Natural killer cell (primary cell): Measurements from ENCODE around the gene PLEKHA1. TPM values are rescaled to one million over a fixed set of nuclear protein-coding genes. Genes with fewer than 3 reads are reported as not detected.

Source experiments
- ATAC-seq, 3 donors: fragments of 150-1000 bp in 2 of 3; fragments of 200-7000 bp in 1 of 3; cut with Tn5 transposase; 1 replicate in 1 of 3; 2 replicates in 2 of 3; pipeline ENCODE4 v1.10.0; 2021; ENCODE audit warnings: mild to moderate bottlenecking in 2 of 3, moderate library complexity in 2 of 3
- DNase-seq, 2 donors: peaks; one replicate each; pipeline versions ENCODE4 v3.0.0 to v3.0.0-alpha.2; 2013 to 2021; ENCODE audit warnings: mixed read lengths in 1 of 2
- H3K27ac ChIP-seq: one replicate; pipeline ENCODE4 v1.5.1; 2013; ENCODE audit warnings: mild to moderate bottlenecking, low read length
- H3K27me3 ChIP-seq: one replicate; pipeline ENCODE4 v1.6.1; 2013; ENCODE audit warnings: low read length; ENCODE audit not compliant: control insufficient read depth, insufficient read depth
- H3K36me3 ChIP-seq: one replicate; pipeline ENCODE4 v1.6.1; 2013; ENCODE audit warnings: low read length; ENCODE audit not compliant: control insufficient read depth, insufficient read depth
- H3K4me1 ChIP-seq: one replicate; pipeline ENCODE4 v1.6.1; 2013; ENCODE audit warnings: low read length; ENCODE audit not compliant: control insufficient read depth, insufficient read depth
- H3K4me3 ChIP-seq: one replicate; pipeline ENCODE4 v1.5.1; 2013; ENCODE audit warnings: low read length
- H3K9me3 ChIP-seq: one replicate; pipeline ENCODE4 v1.6.1; 2013; ENCODE audit warnings: low read length; ENCODE audit not compliant: control insufficient read depth, insufficient read depth
- H3K27ac Mint-ChIP-seq, 2 donors: one replicate each; pipeline ENCODE4 v1.8.0; 2022; ENCODE audit warnings: mild to moderate bottlenecking in 2 of 2, mixed read lengths in 2 of 2, moderate library complexity in 1 of 2
- H3K27me3 Mint-ChIP-seq, 2 donors: one replicate each; pipeline ENCODE4 v1.8.0; 2022; ENCODE audit warnings: low read depth in 2 of 2, mixed read lengths in 2 of 2
- H3K36me3 Mint-ChIP-seq: one replicate; pipeline ENCODE4 v1.8.0; 2022; ENCODE audit warnings: mixed read lengths
- H3K4me1 Mint-ChIP-seq, 2 donors: one replicate each; pipeline ENCODE4 v1.8.0; 2022; ENCODE audit warnings: mixed read lengths in 2 of 2
- H3K4me3 Mint-ChIP-seq: one replicate; pipeline ENCODE4 v1.8.0; 2022; ENCODE audit warnings: mild to moderate bottlenecking, moderate library complexity, mixed read lengths
- H3K9me3 Mint-ChIP-seq, 2 donors: one replicate each; pipeline ENCODE4 v1.8.0; 2022; ENCODE audit warnings: mixed read lengths in 2 of 2
- WGBS: methylation state at CpG from one replicate; pipeline ENCODE4 v1.1.7; 2013; ENCODE audit warnings: missing lambda C conversion rate; ENCODE audit not compliant: insufficient coverage; 5-methylcytosine and 5-hydroxymethylcytosine counted together
- intact Hi-C: fragments of 100-400 bp; cut with micrococcal nuclease; formaldehyde crosslinking; loops from one replicate; pipeline ENCODE4 v1.14.2; 2022
- total RNA-seq, 4 donors: library from RNA; stranded (reverse); fragments of 120-200 nt in 1 of 4; gene quantifications; one replicate each; pipeline versions ENCODE4 v1.2.3 to v1.2.4, GENCODE V29; 2013 to 2022
- TF ChIP-seq, protein P1 (sequence below): fragments of 200-600 bp; IDR thresholded peaks from one replicate; pipeline ENCODE4 v1.8.0; 2022; ENCODE audit warnings: antibody characterized with exemption

Gene PLEKHA1
- total RNA-seq, 3 donors from 2014 or later (not counting 1 experiment from before 2014, with no cell fraction given), result 45.9 to 64.6 (median 56.1) TPM

- H3K36me3 Mint-ChIP-seq, result peaks cover 9% of the 10 kb centered on the region
- ATAC-seq (no peak), DNase-seq (peak in 1 of 2 donors; percentile 25)
- H3K27me3 ChIP-seq, result no peaks in the 10 kb centered on the region
- H3K4me1 ChIP-seq, result peaks cover 39% of the 10 kb centered on the region
- H3K27ac Mint-ChIP-seq, result peak overlapping the region; percentile 83 to 96
- no peak overlapping the region for H3K4me3 ChIP-seq
- intact Hi-C loops, result no loop called here
- TF ChIP-seq, protein P1, sequence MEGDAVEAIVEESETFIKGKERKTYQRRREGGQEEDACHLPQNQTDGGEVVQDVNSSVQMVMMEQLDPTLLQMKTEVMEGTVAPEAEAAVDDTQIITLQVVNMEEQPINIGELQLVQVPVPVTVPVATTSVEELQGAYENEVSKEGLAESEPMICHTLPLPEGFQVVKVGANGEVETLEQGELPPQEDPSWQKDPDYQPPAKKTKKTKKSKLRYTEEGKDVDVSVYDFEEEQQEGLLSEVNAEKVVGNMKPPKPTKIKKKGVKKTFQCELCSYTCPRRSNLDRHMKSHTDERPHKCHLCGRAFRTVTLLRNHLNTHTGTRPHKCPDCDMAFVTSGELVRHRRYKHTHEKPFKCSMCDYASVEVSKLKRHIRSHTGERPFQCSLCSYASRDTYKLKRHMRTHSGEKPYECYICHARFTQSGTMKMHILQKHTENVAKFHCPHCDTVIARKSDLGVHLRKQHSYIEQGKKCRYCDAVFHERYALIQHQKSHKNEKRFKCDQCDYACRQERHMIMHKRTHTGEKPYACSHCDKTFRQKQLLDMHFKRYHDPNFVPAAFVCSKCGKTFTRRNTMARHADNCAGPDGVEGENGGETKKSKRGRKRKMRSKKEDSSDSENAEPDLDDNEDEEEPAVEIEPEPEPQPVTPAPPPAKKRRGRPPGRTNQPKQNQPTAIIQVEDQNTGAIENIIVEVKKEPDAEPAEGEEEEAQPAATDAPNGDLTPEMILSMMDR, result no peak
- H3K4me3 Mint-ChIP-seq, result peak overlapping the region; percentile 68
- H3K27ac ChIP-seq, result peak overlapping the region; percentile 60
- H3K9me3 ChIP-seq, result no peaks in the 10 kb centered on the region
- peaks cover 6% of the 10 kb centered on the region for H3K36me3 ChIP-seq
- H3K9me3 Mint-ChIP-seq, result no peaks in the 10 kb centered on the region
- H3K4me1 Mint-ChIP-seq, result peaks cover 72 to 79% of the 10 kb centered on the region in 2 donors
- no peaks in the 10 kb centered on the region for H3K27me3 Mint-ChIP-seq
- 81% methylated on average over 2 of the region's 3 CpGs for WGBS
Measured at GRCh38 chr10:122419876-122420623, 45.5 kb downstream of the PLEKHA1 start.

GRCh38 chr10:122420624-122421007, 46.1 kb downstream of the PLEKHA1 start:
- DNase-seq (no peak), ATAC-seq (no peak)
- H3K4me3 Mint-ChIP-seq, result peak overlapping the region; percentile 68
- H3K9me3 Mint-ChIP-seq, result no peaks in the 10 kb centered on the region
- H3K27ac Mint-ChIP-seq, result peak overlapping the region; percentile 83 to 96
- peaks cover 44% of the 10 kb centered on the region for H3K4me1 ChIP-seq
- no peaks in the 10 kb centered on the region for H3K27me3 Mint-ChIP-seq
- H3K4me3 ChIP-seq, result no peak overlapping the region
- no peaks in the 10 kb centered on the region for H3K27me3 ChIP-seq
- peaks cover 9% of the 10 kb centered on the region for H3K36me3 Mint-ChIP-seq
- intact Hi-C loops, result no loop called here
- peak overlapping the region; percentile 60 for H3K27ac ChIP-seq
- H3K9me3 ChIP-seq, result no peaks in the 10 kb centered on the region
- H3K4me1 Mint-ChIP-seq, result peaks cover 72 to 74% of the 10 kb centered on the region in 2 donors
- 88% methylated on average over 3 of the region's 3 CpGs for WGBS
- H3K36me3 ChIP-seq, result peaks cover 6% of the 10 kb centered on the region
- TF ChIP-seq, protein P1, result no peak

GRCh38 chr10:122421054-122421625, 46.6 kb downstream of the PLEKHA1 start:
- Mint-ChIP-seq H3K4me1 (peaks cover 72 to 74% of the 10 kb centered on the region in 2 donors), H3K9me3 (no peaks in the 10 kb centered on the region), H3K4me3 (peak overlapping the region; percentile 68), H3K27ac (peak overlapping the region; percentile 83 to 96), H3K27me3 (no peaks in the 10 kb centered on the region), H3K36me3 (peaks cover 9% of the 10 kb centered on the region)
- peaks cover 4% of the 10 kb centered on the region for H3K36me3 ChIP-seq
- TF ChIP-seq, protein P1, result no peak
- DNase-seq, result peak in 1 of 2 donors; percentile 45
- no peaks in the 10 kb centered on the region for H3K27me3 ChIP-seq
- H3K27ac ChIP-seq, result peak overlapping the region; percentile 60
- ATAC-seq, result no peak
- intact Hi-C loops, result no loop called here
- H3K4me1 ChIP-seq, result peaks cover 41% of the 10 kb centered on the region
- 54% methylated on average over 2 of the region's 3 CpGs for WGBS
- no peaks in the 10 kb centered on the region for H3K9me3 ChIP-seq
- H3K4me3 ChIP-seq, result no peak overlapping the region
